Panc1 (cell line): ENCODE measurements around the gene RNASET2. TPM values are rescaled to one million over a fixed set of nuclear protein-coding genes. Genes with fewer than 3 reads are reported as not detected.

Experiments
- ATAC-seq: fragments of 200-7000 bp; cut with Tn5 transposase; 2 replicates; pipeline ENCODE4 v1.9.1; 2020; ENCODE audit warnings: mild to moderate bottlenecking, moderate library complexity
- BruUV-seq: library from RNA; stranded (reverse); fragments of 400-500 nt; replicated peaks from 2 replicates; lab custom pipeline; 2021; lab: Mats Ljungman, UMichigan
- CTCF ChIA-PET: fragments of 300-600 bp; sonication (Branson Sonifier 250); formaldehyde crosslinking; loops from one replicate; lab custom pipeline; 2022; ENCODE audit warnings: antibody characterized with exemption; lab: Charles Lee
- POLR2A ChIA-PET: fragments of 300-600 bp; sonication (Branson Sonifier 250); formaldehyde crosslinking; loops from one replicate; lab custom pipeline; 2022; ENCODE audit warnings: antibody characterized with exemption; lab: Charles Lee
- DNase-seq: peaks from one replicate; pipeline ENCODE4 v3.0.0-alpha.2; 2010; ENCODE audit warnings: low read depth, low spot score
- H3K27ac ChIP-seq: 2 replicates; pipeline ENCODE4 v1.5.1; 2011; ENCODE audit warnings: mild to moderate bottlenecking, low read length, inconsistent platforms
- H3K27me3 ChIP-seq: fragments of 200-500 bp; sonication (Bioruptor generic); 2 replicates; pipeline ENCODE4 v1.6.0; 2014; ENCODE audit warnings: low read length, inconsistent platforms; ENCODE audit not compliant: control insufficient read depth, insufficient read depth
- H3K36me3 ChIP-seq: fragments of 200-500 bp; sonication (Bioruptor generic); 2 replicates; pipeline ENCODE4 v1.5.1; 2014; ENCODE audit warnings: inconsistent platforms, mild to moderate bottlenecking, low read length, moderate library complexity; ENCODE audit not compliant: control insufficient read depth, insufficient read depth
- H3K4me1 ChIP-seq: 2 replicates; pipeline ENCODE4 v1.5.1; 2011; ENCODE audit warnings: inconsistent platforms, mild to moderate bottlenecking, low read length, moderate library complexity; ENCODE audit not compliant: control insufficient read depth, insufficient read depth
- H3K4me3 ChIP-seq, 2 experiments: 2 replicates each; pipeline ENCODE4 v1.5.1; 2011 to 2012; ENCODE audit warnings: low read depth in 2 of 2, low read length in 2 of 2, mild to moderate bottlenecking in 2 of 2, inconsistent platforms in 1 of 2, moderate library complexity in 1 of 2
- H3K9me3 ChIP-seq: fragments of 200-500 bp; sonication (Bioruptor generic); 2 replicates; pipeline ENCODE4 v1.5.1; 2014; ENCODE audit warnings: low read depth, mild to moderate bottlenecking, inconsistent platforms, low read length, moderate library complexity; ENCODE audit not compliant: control insufficient read depth, insufficient read depth
- POLR2AphosphoS5 ChIP-seq: IDR thresholded peaks from 2 replicates; pipeline ENCODE4 v1.6.1; 2012; ENCODE audit warnings: mild to moderate bottlenecking, low read depth, low read length, moderate library complexity
- SIN3A ChIP-seq: IDR thresholded peaks from 2 replicates; pipeline ENCODE4 v1.6.1; 2012; ENCODE audit warnings: low read depth, mild to moderate bottlenecking, low read length, moderate library complexity, borderline replicate concordance; ENCODE audit not compliant: insufficient read depth
- TCF7L2 ChIP-seq: IDR thresholded peaks from 2 replicates; pipeline ENCODE4 v1.6.1; 2011; ENCODE audit warnings: mild to moderate bottlenecking, low read depth, low read length, inconsistent platforms
- in situ Hi-C: cut with HindIII; loops from 2 replicates; pipeline ENCODE4 v1.10.0; 2016; ENCODE audit warnings: low sequenced_read_pairs, low pct_unique_long_range_greater_than_20kb
- intact Hi-C: fragments of 100-400 bp; cut with micrococcal nuclease; formaldehyde crosslinking; loops from one replicate; pipeline ENCODE4 v1.10.0; 2022; ENCODE audit not compliant: unreplicated experiment
- total RNA-seq: library from RNA; stranded (reverse); gene quantifications from one replicate; pipeline ENCODE4 v1.2.1, GENCODE V29; 2021; ENCODE audit not compliant: unreplicated experiment
- TF ChIP-seq, protein P1 (sequence below): fragments of 450-650 bp; IDR thresholded peaks from 2 replicates; pipeline ENCODE4 v1.5.1; 2017; ENCODE audit warnings: mild to moderate bottlenecking
- TF ChIP-seq, protein P2 (sequence below), 2 experiments: IDR thresholded peaks; 2 replicates each; pipeline ENCODE4 v1.6.1; 2011 to 2012; ENCODE audit warnings: low read depth in 2 of 2, control low read depth in 1 of 2, low read length in 1 of 2, mild to moderate bottlenecking in 1 of 2, moderate library complexity in 1 of 2; ENCODE audit not compliant: insufficient read depth in 1 of 2

Gene RNASET2
- total RNA-seq, 1 experiment from 2014 or later, result 9.7 TPM

DNA sequence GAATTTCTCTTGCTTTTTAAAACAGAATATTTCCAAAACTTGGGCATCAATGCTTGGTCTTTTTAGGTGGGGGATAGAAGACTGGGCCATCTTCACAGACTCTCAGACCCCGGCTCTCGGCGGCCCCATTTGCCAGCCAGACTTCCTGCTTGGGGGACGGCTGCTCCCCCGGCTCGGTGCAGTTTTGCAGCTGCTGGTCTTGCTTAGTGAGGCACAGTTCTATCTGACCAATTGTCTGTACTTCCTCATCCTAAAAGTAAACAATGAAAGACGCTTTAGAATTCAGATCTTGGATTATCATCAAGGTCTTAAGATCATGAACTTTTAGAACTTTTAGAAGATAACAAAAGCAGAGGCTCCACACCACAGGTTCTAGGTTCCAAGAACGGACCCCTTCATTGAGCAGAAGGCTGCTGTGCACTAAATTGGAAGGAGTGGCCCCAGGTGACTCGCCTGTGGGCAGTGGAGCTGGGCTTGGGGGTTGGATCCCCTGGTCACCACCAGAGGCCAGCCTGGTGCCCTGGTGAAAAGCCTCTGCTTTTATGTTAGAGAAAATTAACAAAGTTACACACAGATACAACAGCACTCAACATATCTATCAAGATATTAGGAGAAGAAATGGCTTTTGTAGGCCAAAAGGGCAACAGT lies 26.7 kb downstream of the RNASET2 start:
- Histone ChIP-seq H3K27me3 (no peaks in the 10 kb centered on the region), H3K27ac (no peak overlapping the region), H3K9me3 (no peaks in the 10 kb centered on the region), H3K36me3 (no peaks in the 10 kb centered on the region), H3K4me3 (no peak overlapping the region), H3K4me1 (no peaks in the 10 kb centered on the region)
- POLR2A ChIA-PET, result no interaction called here
- TF ChIP-seq POLR2AphosphoS5, result no peak
- TF ChIP-seq SIN3A, result no peak
- TF ChIP-seq, protein P1, sequence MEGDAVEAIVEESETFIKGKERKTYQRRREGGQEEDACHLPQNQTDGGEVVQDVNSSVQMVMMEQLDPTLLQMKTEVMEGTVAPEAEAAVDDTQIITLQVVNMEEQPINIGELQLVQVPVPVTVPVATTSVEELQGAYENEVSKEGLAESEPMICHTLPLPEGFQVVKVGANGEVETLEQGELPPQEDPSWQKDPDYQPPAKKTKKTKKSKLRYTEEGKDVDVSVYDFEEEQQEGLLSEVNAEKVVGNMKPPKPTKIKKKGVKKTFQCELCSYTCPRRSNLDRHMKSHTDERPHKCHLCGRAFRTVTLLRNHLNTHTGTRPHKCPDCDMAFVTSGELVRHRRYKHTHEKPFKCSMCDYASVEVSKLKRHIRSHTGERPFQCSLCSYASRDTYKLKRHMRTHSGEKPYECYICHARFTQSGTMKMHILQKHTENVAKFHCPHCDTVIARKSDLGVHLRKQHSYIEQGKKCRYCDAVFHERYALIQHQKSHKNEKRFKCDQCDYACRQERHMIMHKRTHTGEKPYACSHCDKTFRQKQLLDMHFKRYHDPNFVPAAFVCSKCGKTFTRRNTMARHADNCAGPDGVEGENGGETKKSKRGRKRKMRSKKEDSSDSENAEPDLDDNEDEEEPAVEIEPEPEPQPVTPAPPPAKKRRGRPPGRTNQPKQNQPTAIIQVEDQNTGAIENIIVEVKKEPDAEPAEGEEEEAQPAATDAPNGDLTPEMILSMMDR, result no peak
- no peak for TF ChIP-seq TCF7L2
- intact Hi-C loops (no loop called here), in situ Hi-C loops (no loop called here)
- ATAC-seq, result no peak
- DNase-seq, result no peak
- no TSS peak for BruUV-seq
- CTCF ChIA-PET, result no interaction called here

DNA sequence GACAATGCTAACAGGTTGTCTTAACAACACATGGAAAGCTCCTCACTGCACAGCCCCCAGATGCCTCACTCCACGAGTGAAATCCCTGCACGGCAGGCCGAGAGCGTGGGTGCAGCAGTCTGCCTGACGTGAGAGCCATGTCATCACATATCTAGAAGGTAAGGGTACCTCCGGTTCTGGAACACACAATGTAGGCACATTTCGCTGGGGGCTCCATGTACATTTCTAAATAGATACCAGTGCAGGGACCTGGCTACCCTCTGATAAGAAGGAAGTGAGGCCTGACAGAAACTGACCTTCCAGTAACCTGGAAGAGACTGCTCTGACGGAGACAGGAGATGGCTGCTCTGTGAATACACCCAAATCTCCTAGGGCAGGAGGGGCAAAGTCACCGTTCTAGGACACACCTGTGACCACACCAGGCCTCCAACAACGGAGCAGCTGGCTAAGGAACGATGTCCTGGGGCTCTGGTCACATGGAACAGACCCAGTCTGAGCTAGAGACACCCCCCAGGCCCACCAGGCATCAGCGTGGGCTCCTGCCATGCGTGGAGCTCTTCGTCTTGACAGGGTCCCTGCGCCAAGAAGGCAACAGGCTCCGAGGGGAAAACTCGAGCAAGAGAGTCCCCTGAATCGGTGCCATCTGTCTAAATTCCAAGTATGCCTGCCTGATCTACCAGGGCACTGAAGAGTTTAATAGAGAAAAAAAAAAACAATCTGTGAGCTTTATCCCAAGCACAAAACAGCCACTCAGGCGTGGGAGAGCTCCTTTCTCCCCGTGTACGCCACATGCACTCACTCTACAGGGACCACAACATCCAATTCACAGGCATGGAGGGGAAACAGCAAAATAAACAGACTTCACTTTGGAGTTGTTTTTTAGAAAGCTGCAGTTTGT lies 27.5 kb downstream of the RNASET2 start:
- ATAC-seq, result no peak
- no peak for TF ChIP-seq SIN3A
- TF ChIP-seq, protein P1, result no peak
- TF ChIP-seq, protein P2, sequence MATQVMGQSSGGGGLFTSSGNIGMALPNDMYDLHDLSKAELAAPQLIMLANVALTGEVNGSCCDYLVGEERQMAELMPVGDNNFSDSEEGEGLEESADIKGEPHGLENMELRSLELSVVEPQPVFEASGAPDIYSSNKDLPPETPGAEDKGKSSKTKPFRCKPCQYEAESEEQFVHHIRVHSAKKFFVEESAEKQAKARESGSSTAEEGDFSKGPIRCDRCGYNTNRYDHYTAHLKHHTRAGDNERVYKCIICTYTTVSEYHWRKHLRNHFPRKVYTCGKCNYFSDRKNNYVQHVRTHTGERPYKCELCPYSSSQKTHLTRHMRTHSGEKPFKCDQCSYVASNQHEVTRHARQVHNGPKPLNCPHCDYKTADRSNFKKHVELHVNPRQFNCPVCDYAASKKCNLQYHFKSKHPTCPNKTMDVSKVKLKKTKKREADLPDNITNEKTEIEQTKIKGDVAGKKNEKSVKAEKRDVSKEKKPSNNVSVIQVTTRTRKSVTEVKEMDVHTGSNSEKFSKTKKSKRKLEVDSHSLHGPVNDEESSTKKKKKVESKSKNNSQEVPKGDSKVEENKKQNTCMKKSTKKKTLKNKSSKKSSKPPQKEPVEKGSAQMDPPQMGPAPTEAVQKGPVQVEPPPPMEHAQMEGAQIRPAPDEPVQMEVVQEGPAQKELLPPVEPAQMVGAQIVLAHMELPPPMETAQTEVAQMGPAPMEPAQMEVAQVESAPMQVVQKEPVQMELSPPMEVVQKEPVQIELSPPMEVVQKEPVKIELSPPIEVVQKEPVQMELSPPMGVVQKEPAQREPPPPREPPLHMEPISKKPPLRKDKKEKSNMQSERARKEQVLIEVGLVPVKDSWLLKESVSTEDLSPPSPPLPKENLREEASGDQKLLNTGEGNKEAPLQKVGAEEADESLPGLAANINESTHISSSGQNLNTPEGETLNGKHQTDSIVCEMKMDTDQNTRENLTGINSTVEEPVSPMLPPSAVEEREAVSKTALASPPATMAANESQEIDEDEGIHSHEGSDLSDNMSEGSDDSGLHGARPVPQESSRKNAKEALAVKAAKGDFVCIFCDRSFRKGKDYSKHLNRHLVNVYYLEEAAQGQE (IDR thresholded peaks at IDR 0.05; ENCODE audit: insufficient read depth in 1 of 2, low read depth in 2 of 2, low read length in 1 of 2), result no peak
- no peak for DNase-seq
- Histone ChIP-seq H3K27me3 (no peaks in the 10 kb centered on the region), H3K4me1 (no peaks in the 10 kb centered on the region), H3K4me3 (no peak overlapping the region), H3K9me3 (no peaks in the 10 kb centered on the region), H3K27ac (no peak overlapping the region), H3K36me3 (no peaks in the 10 kb centered on the region)
- no TSS peak for BruUV-seq
- intact Hi-C loops, result no loop called here
- POLR2A ChIA-PET, result no interaction called here
- CTCF ChIA-PET, result no interaction called here
- in situ Hi-C loops, result no loop called here
